SK-N-SH (cell line): ENCODE data around the gene SNX24. TPM values are rescaled to one million over a fixed set of nuclear protein-coding genes. Genes with fewer than 3 reads are reported as not detected.

Experiments used
- CTCF ChIA-PET: fragments of 300-600, 350-600 bp; formaldehyde crosslinking; extraction: SDS; loops from one replicate; lab custom pipeline; 2021; lab: Yijun Ruan, JAX
- POLR2A ChIA-PET: fragments of 350-600 bp; sonication (Branson Sonifier 250); formaldehyde crosslinking; extraction: SDS; loops from one replicate; lab custom pipeline; 2020; ENCODE audit warnings: antibody characterized with exemption, inconsistent platforms; lab: Yijun Ruan, JAX
- DNase-seq: peaks from one replicate; pipeline ENCODE4 v3.0.0; 2012
- H2AFZ ChIP-seq: fragments of 200-600 bp; sonication (generic); 2 replicates; pipeline ENCODE4 v1.8.1; 2016; ENCODE audit warnings: antibody characterized with exemption, mild to moderate bottlenecking, low read depth
- H3F3A ChIP-seq: fragments of 200-600 bp; sonication (generic); replicated peaks from 2 replicates; pipeline ENCODE3; 2016; ENCODE audit warnings: antibody characterized with exemption, mild to moderate bottlenecking; ENCODE audit not compliant: insufficient read depth
- H3K27ac ChIP-seq, 2 experiments: fragments of 200-500 bp in 1 of 2; fragments of 200-600 bp in 1 of 2; sonication (Bioruptor generic) in 1 of 2; sonication (generic), shearing (Covaris generic) in 1 of 2; 2 replicates each; pipeline versions ENCODE4 v1.5.1 to v1.6.1; 2014 to 2016; ENCODE audit warnings: low read depth in 2 of 2, inconsistent platforms in 1 of 2, low read length in 1 of 2, mild to moderate bottlenecking in 1 of 2, mixed read lengths in 1 of 2
- H3K27me3 ChIP-seq: fragments of 200-600 bp; sonication (generic), shearing (Covaris generic); 2 replicates; pipeline ENCODE4 v1.6.1; 2016; ENCODE audit warnings: mixed run types; ENCODE audit not compliant: insufficient read depth
- H3K36me3 ChIP-seq, 2 experiments: fragments of 200-500 bp in 1 of 2; fragments of 200-600 bp in 1 of 2; sonication (Bioruptor generic) in 1 of 2; sonication (generic) in 1 of 2; replicated peaks in 1 of 2; 2 replicates each; pipeline versions ENCODE3 to v1.5.1; 2014 to 2016; ENCODE audit warnings: low read length in 1 of 2, mild to moderate bottlenecking in 1 of 2; ENCODE audit not compliant: insufficient read depth in 2 of 2, control insufficient read depth in 1 of 2
- H3K4me1 ChIP-seq, 2 experiments: fragments of 200-500 bp in 1 of 2; fragments of 200-600 bp in 1 of 2; sonication (Bioruptor generic) in 1 of 2; sonication (generic), shearing (Covaris generic) in 1 of 2; 2 replicates each; pipeline versions ENCODE4 v1.5.1 to v1.6.1; 2014 to 2016; ENCODE audit warnings: low read depth in 1 of 2, low read length in 1 of 2, mixed run types in 1 of 2; ENCODE audit not compliant: insufficient read depth in 2 of 2, control insufficient read depth in 1 of 2
- H3K4me2 ChIP-seq: fragments of 200-600 bp; sonication (generic), shearing (Covaris generic); 2 replicates; pipeline ENCODE4 v1.6.1; 2017; ENCODE audit warnings: mixed run types
- H3K4me3 ChIP-seq, 2 experiments: fragments of 200-500 bp in 1 of 2; fragments of 200-600 bp in 1 of 2; sonication (Bioruptor generic) in 1 of 2; sonication (generic), shearing (Covaris generic) in 1 of 2; 2 replicates each; pipeline versions ENCODE4 v1.5.1 to v1.8.1; 2014 to 2016; ENCODE audit warnings: low read depth in 2 of 2, inconsistent platforms in 1 of 2, low read length in 1 of 2, mild to moderate bottlenecking in 1 of 2, mixed read lengths in 1 of 2, moderate library complexity in 1 of 2
- H3K79me2 ChIP-seq: fragments of 200-600 bp; sonication (generic); 2 replicates; pipeline ENCODE4 v1.8.1; 2017; ENCODE audit warnings: mild to moderate bottlenecking; ENCODE audit not compliant: insufficient read depth
- H3K9ac ChIP-seq: fragments of 200-600 bp; sonication (generic); 2 replicates; pipeline ENCODE4 v1.6.1; 2017; ENCODE audit warnings: mixed run types
- H3K9me2 ChIP-seq: fragments of 200-600 bp; sonication (generic); 2 replicates; pipeline ENCODE4 v1.6.1; 2017; ENCODE audit warnings: mixed run types
- H3K9me3 ChIP-seq: fragments of 200-600 bp; sonication (generic); 2 replicates; pipeline ENCODE4 v1.6.1; 2017; ENCODE audit warnings: mixed run types, mild to moderate bottlenecking, moderate library complexity
- H4K20me1 ChIP-seq: fragments of 200-600 bp; sonication (generic); 2 replicates; pipeline ENCODE4 v1.6.1; 2017; ENCODE audit warnings: mild to moderate bottlenecking, mixed run types; ENCODE audit not compliant: insufficient read depth
- ELF1 ChIP-seq: IDR thresholded peaks from 2 replicates; pipeline ENCODE4 v1.4.0; 2012
- EZH2phosphoT487 ChIP-seq: fragments of 200-600 bp; sonication (generic); IDR thresholded peaks from 2 replicates; pipeline ENCODE4 v1.6.1; 2017; ENCODE audit warnings: low read depth, mixed run types, mild to moderate bottlenecking, antibody characterized with exemption, moderate library complexity, borderline replicate concordance
- FOSL2 ChIP-seq: IDR thresholded peaks from 2 replicates; pipeline ENCODE4 v1.4.0; 2012; ENCODE audit warnings: low read depth, mild to moderate bottlenecking, moderate library complexity, borderline replicate concordance
- GABPA ChIP-seq: IDR thresholded peaks from 2 replicates; pipeline ENCODE4 v1.4.0; 2012; ENCODE audit warnings: low read depth, mild to moderate bottlenecking
- MEF2A ChIP-seq: IDR thresholded peaks from 2 replicates; pipeline ENCODE4 v1.4.0; 2012; ENCODE audit warnings: low read depth, borderline replicate concordance
- MXI1 ChIP-seq: IDR thresholded peaks from 2 replicates; pipeline ENCODE4 v1.6.1; 2012; ENCODE audit warnings: mild to moderate bottlenecking, low read depth, low read length, improper control_type of control experiment
- NRF1 ChIP-seq: IDR thresholded peaks from 2 replicates; pipeline ENCODE4 v1.6.1; 2012; ENCODE audit warnings: low read depth, mild to moderate bottlenecking, low read length
- POLR2AphosphoS5 ChIP-seq: IDR thresholded peaks from 2 replicates; pipeline ENCODE4 v1.6.1; 2012; ENCODE audit warnings: low read depth, low read length
- RAD21 ChIP-seq: IDR thresholded peaks from 2 replicates; pipeline ENCODE4 v1.6.1; 2012; ENCODE audit warnings: mild to moderate bottlenecking, low read length
- RCOR1 ChIP-seq: fragments of 150-350 bp; IDR thresholded peaks from 2 replicates; pipeline ENCODE4 v1.6.1; 2017; ENCODE audit warnings: antibody characterized with exemption, low read length
- RFX5 ChIP-seq: IDR thresholded peaks from 2 replicates; pipeline ENCODE4 v1.6.1; 2012; ENCODE audit warnings: mild to moderate bottlenecking, improper control_type of control experiment, low read length
- SMC3 ChIP-seq: IDR thresholded peaks from 2 replicates; pipeline ENCODE4 v1.6.1; 2012; ENCODE audit warnings: low read depth, low read length, improper control_type of control experiment
- TAF1 ChIP-seq: IDR thresholded peaks from 2 replicates; pipeline ENCODE4 v1.6.1; 2012; ENCODE audit warnings: low read depth, mild to moderate bottlenecking, low read length, moderate library complexity, borderline replicate concordance
- TCF12 ChIP-seq: IDR thresholded peaks from 2 replicates; pipeline ENCODE4 v1.4.0; 2012
- TEAD4 ChIP-seq: IDR thresholded peaks from 2 replicates; pipeline ENCODE4 v1.4.0; 2012; ENCODE audit warnings: mild to moderate bottlenecking, borderline replicate concordance; ENCODE audit not compliant: insufficient read depth
- WGBS: methylation state at CpG from one replicate; pipeline ENCODE4 v1.1.6; 2017; ENCODE audit warnings: low lambda C conversion rate; 5-methylcytosine and 5-hydroxymethylcytosine counted together
- polyA plus RNA-seq, 3 experiments: library from polyadenylated mRNA; depleted of rRNA; stranded (reverse); fragments of >200 nt; gene quantifications; 2 replicates each; pipeline ENCODE4 v1.2.3, GENCODE V29; 2012
- TF ChIP-seq, protein P1 (sequence below): fragments of 200-600 bp; sonication (generic); IDR thresholded peaks from 2 replicates; pipeline ENCODE4 v1.6.1; 2017; ENCODE audit warnings: antibody characterized with exemption, mild to moderate bottlenecking, moderate library complexity
- TF ChIP-seq, protein P2 (sequence below): fragments of 150-350 bp; IDR thresholded peaks from 2 replicates; pipeline ENCODE4 v1.6.1; 2017; ENCODE audit warnings: antibody characterized with exemption, low read length, low read depth, borderline replicate concordance
- TF ChIP-seq, protein P3 (sequence below): IDR thresholded peaks from 2 replicates; pipeline ENCODE4 v1.4.0; 2012; ENCODE audit warnings: low read depth
- TF ChIP-seq, protein P4 (sequence below): IDR thresholded peaks from 2 replicates; pipeline ENCODE4 v1.4.0; 2012; ENCODE audit warnings: low read depth, borderline replicate concordance

The SNX24 gene
- polyA plus RNA-seq, 1 of the 3 experiments (the other 2 are of a cell fraction): 8.2 TPM

DNA sequence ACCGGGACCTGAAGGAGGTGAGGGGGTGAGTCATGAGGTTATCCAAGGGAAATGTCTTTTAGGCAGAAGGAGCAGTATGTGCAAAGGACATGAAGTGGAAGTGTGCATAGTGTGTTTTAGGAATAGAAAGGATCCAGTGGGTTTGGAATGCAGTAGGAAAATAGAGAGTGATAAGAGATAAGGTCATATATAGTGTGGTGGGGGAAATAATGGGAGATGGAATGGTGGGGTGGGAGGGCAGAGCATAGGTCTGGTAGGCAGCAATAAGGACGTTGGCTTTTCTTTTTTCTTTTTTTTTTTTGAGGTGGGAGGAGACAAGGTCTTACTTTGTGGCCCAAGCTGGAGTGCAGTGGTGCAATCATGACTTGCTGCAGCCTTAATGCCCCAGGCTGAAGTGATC, 17.8 kb downstream of the SNX24 start:
- H2AFZ ChIP-seq: no peak overlapping the region
- WGBS: 79% methylated on average over 2 of the region's 2 CpGs
- TF ChIP-seq FOSL2: no peak
- TF ChIP-seq, all 33 proteins: peak for 0
- no peaks in the 10 kb centered on the region for H3K4me1 ChIP-seq
- peaks cover 17% of the 10 kb centered on the region for H4K20me1 ChIP-seq
- no peak for DNase-seq
- H3F3A ChIP-seq: peaks cover 4% of the 10 kb centered on the region
- H3K36me3 ChIP-seq: peaks cover 0 to 2% of the 10 kb centered on the region in 2 experiments
- CTCF ChIA-PET: no interaction called here
- H3K27ac ChIP-seq: no peak overlapping the region
- POLR2A ChIA-PET: no interaction called here
- H3K27me3 ChIP-seq: no peaks in the 10 kb centered on the region
- no peak overlapping the region for H3K4me2 ChIP-seq
- H3K9me3 ChIP-seq: no peaks in the 10 kb centered on the region
- H3K4me3 ChIP-seq: no peak overlapping the region
- H3K9ac ChIP-seq: no peak overlapping the region
- H3K9me2 ChIP-seq: no peaks in the 10 kb centered on the region
- peaks cover 54% of the 10 kb centered on the region; the same call in 1 of the 2 replicates for H3K79me2 ChIP-seq

DNA sequence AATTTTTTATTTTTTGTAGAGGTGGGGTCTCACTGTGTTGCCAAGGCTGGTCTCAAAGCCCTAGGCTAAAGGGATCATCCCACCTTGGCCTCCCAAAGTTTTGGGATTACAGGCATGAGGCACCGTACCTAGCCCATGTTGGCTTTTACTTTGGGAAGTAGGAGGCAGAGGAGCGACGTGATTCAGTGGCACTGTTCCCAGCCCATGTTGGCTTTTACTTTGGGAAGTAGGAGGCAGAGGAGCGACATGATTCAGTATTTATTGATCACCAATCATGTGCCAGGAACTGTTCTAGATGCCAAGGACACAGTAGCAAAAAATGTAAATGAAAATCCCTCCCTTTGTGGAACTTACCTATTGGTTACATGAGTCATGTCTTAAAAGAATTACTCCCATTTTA, 18.3 kb downstream of the SNX24 start:
- POLR2A ChIA-PET: no interaction called here
- WGBS: 82% methylated on average over 3 of the region's 4 CpGs
- H3K79me2 ChIP-seq: peaks cover 54% of the 10 kb centered on the region; the same call in 1 of the 2 replicates

DNA sequence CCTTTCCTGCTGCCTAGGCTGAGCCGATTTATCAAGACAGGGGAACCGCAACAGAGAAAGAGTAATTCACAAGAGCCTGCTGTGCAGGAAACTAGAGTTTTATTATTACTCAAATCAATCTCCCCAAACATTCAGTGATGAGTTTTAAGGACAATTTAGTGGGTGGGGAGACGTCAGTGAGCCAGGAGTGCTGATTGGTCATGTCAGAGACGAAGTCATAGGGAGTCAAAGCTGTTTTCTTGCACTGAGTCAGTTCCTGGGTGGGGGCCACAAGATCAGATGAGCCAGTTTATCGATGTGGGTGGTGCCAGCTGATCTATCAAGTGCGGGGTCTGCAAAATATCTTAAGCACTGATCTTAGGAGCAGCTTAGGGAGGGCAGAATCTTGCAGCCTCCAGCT, 19.0 kb downstream of the SNX24 start:
- Histone ChIP-seq H3K9ac (no peak overlapping the region), H2AFZ (no peak overlapping the region), H3K9me3 (no peaks in the 10 kb centered on the region), H3K9me2 (no peaks in the 10 kb centered on the region), H3K36me3 (peaks cover 0 to 10% of the 10 kb centered on the region in 2 experiments), H3F3A (no peaks in the 10 kb centered on the region), H3K4me2 (no peak overlapping the region), H3K27ac (no peak overlapping the region), H3K79me2 (peaks cover 53% of the 10 kb centered on the region; the same call in 1 of the 2 replicates), H3K27me3 (no peaks in the 10 kb centered on the region), H3K4me3 (no peak overlapping the region), H4K20me1 (peaks cover 6% of the 10 kb centered on the region), H3K4me1 (no peaks in the 10 kb centered on the region; a peak in 2 of 4 replicates)
- POLR2A ChIA-PET: no interaction called here
- 84% methylated on average over 6 of the region's 6 CpGs for WGBS
- CTCF ChIA-PET: no interaction called here
- no peak for DNase-seq
- TF ChIP-seq, protein P1, sequence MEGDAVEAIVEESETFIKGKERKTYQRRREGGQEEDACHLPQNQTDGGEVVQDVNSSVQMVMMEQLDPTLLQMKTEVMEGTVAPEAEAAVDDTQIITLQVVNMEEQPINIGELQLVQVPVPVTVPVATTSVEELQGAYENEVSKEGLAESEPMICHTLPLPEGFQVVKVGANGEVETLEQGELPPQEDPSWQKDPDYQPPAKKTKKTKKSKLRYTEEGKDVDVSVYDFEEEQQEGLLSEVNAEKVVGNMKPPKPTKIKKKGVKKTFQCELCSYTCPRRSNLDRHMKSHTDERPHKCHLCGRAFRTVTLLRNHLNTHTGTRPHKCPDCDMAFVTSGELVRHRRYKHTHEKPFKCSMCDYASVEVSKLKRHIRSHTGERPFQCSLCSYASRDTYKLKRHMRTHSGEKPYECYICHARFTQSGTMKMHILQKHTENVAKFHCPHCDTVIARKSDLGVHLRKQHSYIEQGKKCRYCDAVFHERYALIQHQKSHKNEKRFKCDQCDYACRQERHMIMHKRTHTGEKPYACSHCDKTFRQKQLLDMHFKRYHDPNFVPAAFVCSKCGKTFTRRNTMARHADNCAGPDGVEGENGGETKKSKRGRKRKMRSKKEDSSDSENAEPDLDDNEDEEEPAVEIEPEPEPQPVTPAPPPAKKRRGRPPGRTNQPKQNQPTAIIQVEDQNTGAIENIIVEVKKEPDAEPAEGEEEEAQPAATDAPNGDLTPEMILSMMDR: no peak
- TF ChIP-seq, protein P2, sequence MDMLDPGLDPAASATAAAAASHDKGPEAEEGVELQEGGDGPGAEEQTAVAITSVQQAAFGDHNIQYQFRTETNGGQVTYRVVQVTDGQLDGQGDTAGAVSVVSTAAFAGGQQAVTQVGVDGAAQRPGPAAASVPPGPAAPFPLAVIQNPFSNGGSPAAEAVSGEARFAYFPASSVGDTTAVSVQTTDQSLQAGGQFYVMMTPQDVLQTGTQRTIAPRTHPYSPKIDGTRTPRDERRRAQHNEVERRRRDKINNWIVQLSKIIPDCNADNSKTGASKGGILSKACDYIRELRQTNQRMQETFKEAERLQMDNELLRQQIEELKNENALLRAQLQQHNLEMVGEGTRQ: no peak
- TF ChIP-seq SMC3 (no peak), RAD21 (no peak), NRF1 (no peak), TCF12 (no peak), TAF1 (no peak), RCOR1 (no peak), TEAD4 (no peak), EZH2phosphoT487 (no peak), ELF1 (no peak), GABPA (no peak), RFX5 (no peak), MEF2A (no peak)
- TF ChIP-seq, protein P3, sequence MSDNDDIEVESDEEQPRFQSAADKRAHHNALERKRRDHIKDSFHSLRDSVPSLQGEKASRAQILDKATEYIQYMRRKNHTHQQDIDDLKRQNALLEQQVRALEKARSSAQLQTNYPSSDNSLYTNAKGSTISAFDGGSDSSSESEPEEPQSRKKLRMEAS: no peak
- TF ChIP-seq, protein P4, sequence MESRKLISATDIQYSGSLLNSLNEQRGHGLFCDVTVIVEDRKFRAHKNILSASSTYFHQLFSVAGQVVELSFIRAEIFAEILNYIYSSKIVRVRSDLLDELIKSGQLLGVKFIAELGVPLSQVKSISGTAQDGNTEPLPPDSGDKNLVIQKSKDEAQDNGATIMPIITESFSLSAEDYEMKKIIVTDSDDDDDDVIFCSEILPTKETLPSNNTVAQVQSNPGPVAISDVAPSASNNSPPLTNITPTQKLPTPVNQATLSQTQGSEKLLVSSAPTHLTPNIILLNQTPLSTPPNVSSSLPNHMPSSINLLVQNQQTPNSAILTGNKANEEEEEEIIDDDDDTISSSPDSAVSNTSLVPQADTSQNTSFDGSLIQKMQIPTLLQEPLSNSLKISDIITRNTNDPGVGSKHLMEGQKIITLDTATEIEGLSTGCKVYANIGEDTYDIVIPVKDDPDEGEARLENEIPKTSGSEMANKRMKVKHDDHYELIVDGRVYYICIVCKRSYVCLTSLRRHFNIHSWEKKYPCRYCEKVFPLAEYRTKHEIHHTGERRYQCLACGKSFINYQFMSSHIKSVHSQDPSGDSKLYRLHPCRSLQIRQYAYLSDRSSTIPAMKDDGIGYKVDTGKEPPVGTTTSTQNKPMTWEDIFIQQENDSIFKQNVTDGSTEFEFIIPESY: no peak

More for the DNA sequence above, 18.3 kb downstream of the SNX24 start:
- H3K9me3 ChIP-seq: no peaks in the 10 kb centered on the region
- CTCF ChIA-PET: no interaction called here
- H3K27me3 ChIP-seq: no peaks in the 10 kb centered on the region
- no peaks in the 10 kb centered on the region for H3K9me2 ChIP-seq
- no peak overlapping the region for H3K4me3 ChIP-seq
- no peak overlapping the region for H3K9ac ChIP-seq
- no peak overlapping the region for H3K4me2 ChIP-seq
- H3F3A ChIP-seq: no peaks in the 10 kb centered on the region
- H3K36me3 ChIP-seq: peaks cover 0 to 7% of the 10 kb centered on the region in 2 experiments
- peaks cover 12% of the 10 kb centered on the region for H4K20me1 ChIP-seq
- no peak for DNase-seq
- H2AFZ ChIP-seq: no peak overlapping the region
- TF ChIP-seq POLR2AphosphoS5: no peak
- TF ChIP-seq MXI1: no peak
- no peak for TF ChIP-seq ELF1
- TF ChIP-seq FOSL2: no peak
- no peaks in the 10 kb centered on the region for H3K4me1 ChIP-seq
- H3K27ac ChIP-seq: no peak overlapping the region
